ENCODE results near the gene KRT83. TPM values are rescaled to one million over a fixed set of nuclear protein-coding genes. Genes with fewer than 3 reads are reported as not detected.

KRT83 gene
- polyA plus RNA-seq, 3 donors: not detected

GRCh38 chr12:52351196-52352059 is 30.2 kb upstream of the KRT83 start:
- no peak overlapping the region for H3K27ac Mint-ChIP-seq
- H3K36me3 Mint-ChIP-seq: no peaks in the 10 kb centered on the region
- H3K27me3 ChIP-seq (ENCODE audit: control insufficient read depth in 2 of 2, insufficient read depth in 2 of 2, low read length in 2 of 2): no peaks in the 10 kb centered on the region
- H3K36me3 ChIP-seq (replicated peaks in 1 of 2; ENCODE audit: control insufficient read depth in 1 of 2, insufficient read depth in 2 of 2, low read length in 2 of 2): no peaks in the 10 kb centered on the region
- H4K20me1 ChIP-seq (ENCODE audit: insufficient read depth, low read length): no peaks in the 10 kb centered on the region
- H3K4me2 ChIP-seq (replicated peaks; ENCODE audit: extremely low read depth, low read length, poor library complexity, severe bottlenecking): no peak overlapping the region
- H3K27ac ChIP-seq (ENCODE audit: low read depth in 1 of 2, low read length in 2 of 2): no peak overlapping the region
- no peaks in the 10 kb centered on the region for H3K4me1 Mint-ChIP-seq
- H3K9me3 ChIP-seq (replicated peaks in 1 of 2; ENCODE audit: control insufficient read depth in 1 of 2, insufficient read depth in 1 of 2, low read length in 2 of 2): no peaks in the 10 kb centered on the region
- no peaks in the 10 kb centered on the region for H3K9me3 Mint-ChIP-seq
- H3K9ac ChIP-seq (ENCODE audit: insufficient read depth, low read length, poor library complexity, severe bottlenecking): no peak overlapping the region
- H3K4me3 Mint-ChIP-seq: no peak overlapping the region
- peaks cover 4 to 24% (median 5%) of the 10 kb centered on the region in 3 donors for H3K27me3 Mint-ChIP-seq (ENCODE audit: low read depth in 3 of 3)
- TF ChIP-seq CTCF (IDR thresholded peaks at IDR 0.05): no peak
- intact Hi-C loops (cut with micrococcal nuclease): no loop called here
- 0% methylated on average over 4 of the region's 9 CpGs for WGBS (ENCODE audit: insufficient coverage)
- H3K4me1 ChIP-seq (ENCODE audit: control insufficient read depth in 1 of 2, insufficient read depth in 2 of 2, low read length in 2 of 2): no peaks in the 10 kb centered on the region
- no peaks in the 10 kb centered on the region for H3K79me2 ChIP-seq (ENCODE audit: insufficient read depth, low read length)
- DNase-seq: no peak
- H3K4me3 ChIP-seq (replicated peaks in 1 of 3; ENCODE audit: low read depth in 2 of 3, low read length in 3 of 3): no peak overlapping the region
- H2AFZ ChIP-seq (ENCODE audit: insufficient read depth, low read depth, low read length, poor library complexity, severe bottlenecking): no peak overlapping the region

DNA sequence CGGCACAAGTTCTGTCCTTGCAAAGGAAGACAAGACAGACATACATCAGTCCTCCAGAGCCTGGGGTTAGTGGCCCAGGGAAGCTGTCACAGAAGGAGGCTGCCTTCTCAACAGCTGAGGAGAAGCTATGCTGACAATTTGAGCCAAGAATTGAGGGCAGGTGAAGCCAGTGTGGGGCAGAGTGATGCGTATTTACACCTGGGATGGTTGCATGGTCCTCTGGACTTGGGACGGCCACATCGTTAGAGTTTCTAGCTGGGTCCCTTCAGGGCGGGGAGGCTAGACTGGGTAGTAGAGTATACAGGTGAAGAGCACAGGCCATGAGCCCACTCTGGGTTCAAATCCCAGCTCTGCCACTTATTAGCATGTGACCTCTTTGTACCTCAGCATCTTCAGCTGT is 29.6 kb upstream of the KRT83 start:
- H3K79me2 ChIP-seq (ENCODE audit: insufficient read depth, low read length): no peaks in the 10 kb centered on the region
- Mint-ChIP-seq H3K27me3 (ENCODE audit: low read depth in 3 of 3) (peaks cover 4 to 25% (median 5%) of the 10 kb centered on the region in 3 donors), H3K9me3 (no peaks in the 10 kb centered on the region), H3K27ac (no peak overlapping the region), H3K36me3 (no peaks in the 10 kb centered on the region), H3K4me3 (no peak overlapping the region), H3K4me1 (no peaks in the 10 kb centered on the region)
- H2AFZ ChIP-seq (ENCODE audit: insufficient read depth, low read depth, low read length, poor library complexity, severe bottlenecking): no peak overlapping the region
- no peaks in the 10 kb centered on the region for H3K27me3 ChIP-seq (ENCODE audit: control insufficient read depth in 2 of 2, insufficient read depth in 2 of 2, low read length in 2 of 2)
- no peaks in the 10 kb centered on the region for H3K36me3 ChIP-seq (replicated peaks in 1 of 2; ENCODE audit: control insufficient read depth in 1 of 2, insufficient read depth in 2 of 2, low read length in 2 of 2)
- H3K27ac ChIP-seq (ENCODE audit: low read depth in 1 of 2, low read length in 2 of 2): no peak overlapping the region
- no peaks in the 10 kb centered on the region for H3K9me3 ChIP-seq (replicated peaks in 1 of 2; ENCODE audit: control insufficient read depth in 1 of 2, insufficient read depth in 1 of 2, low read length in 2 of 2)
- H3K4me2 ChIP-seq (replicated peaks; ENCODE audit: extremely low read depth, low read length, poor library complexity, severe bottlenecking): no peak overlapping the region
- intact Hi-C loops (cut with micrococcal nuclease): no loop called here
- H3K9ac ChIP-seq (ENCODE audit: insufficient read depth, low read length, poor library complexity, severe bottlenecking): no peak overlapping the region
- 100% methylated on average over 3 of the region's 5 CpGs for WGBS (ENCODE audit: insufficient coverage)
- no peaks in the 10 kb centered on the region for H3K4me1 ChIP-seq (ENCODE audit: control insufficient read depth in 1 of 2, insufficient read depth in 2 of 2, low read length in 2 of 2)
- H3K4me3 ChIP-seq (replicated peaks in 1 of 3; ENCODE audit: low read depth in 2 of 3, low read length in 3 of 3): no peak overlapping the region
- no peaks in the 10 kb centered on the region for H4K20me1 ChIP-seq (ENCODE audit: insufficient read depth, low read length)
- no peak for TF ChIP-seq CTCF (IDR thresholded peaks at IDR 0.05)
- no peak for DNase-seq

All from CD14-positive monocyte (primary cell).